Mesendoderm (in vitro differentiated cells): Measurements from ENCODE around the gene TRIM32.
"Not testable (repeated sequence)": the region's sequence is repeated elsewhere in the genome, so short reads cannot be mapped to it uniquely, and the experiment has no call there.

Experiments
- DNase-seq: peaks from one replicate; pipeline ENCODE4 v3.0.0; 2013
- H2AK5ac ChIP-seq: 2 replicates; pipeline ENCODE4 v1.6.1; 2013; ENCODE audit warnings: low read length, inconsistent platforms
- H2BK120ac ChIP-seq: 2 replicates; pipeline ENCODE4 v1.6.1; 2013; ENCODE audit warnings: low read depth, mild to moderate bottlenecking, low read length, moderate library complexity, mixed read lengths
- H2BK15ac ChIP-seq: replicated peaks from 2 replicates; pipeline ENCODE4 v1.6.1; 2013; ENCODE audit warnings: low read depth, mild to moderate bottlenecking, moderate library complexity
- H2BK5ac ChIP-seq: 2 replicates; pipeline ENCODE4 v1.6.1; 2013; ENCODE audit warnings: low read length, inconsistent platforms
- H3K18ac ChIP-seq: 2 replicates; pipeline ENCODE4 v1.6.1; 2013; ENCODE audit warnings: mild to moderate bottlenecking, low read length, mixed read lengths
- H3K23ac ChIP-seq: one replicate; pipeline ENCODE4 v1.6.1; 2013; ENCODE audit warnings: low read length
- H3K27ac ChIP-seq: 2 replicates; pipeline ENCODE4 v1.5.1; 2013; ENCODE audit warnings: low read depth, mild to moderate bottlenecking, inconsistent platforms, low read length, moderate library complexity
- H3K27me3 ChIP-seq: 2 replicates; pipeline ENCODE4 v1.6.1; 2013; ENCODE audit warnings: low read length, control low read depth, mild to moderate bottlenecking, inconsistent platforms; ENCODE audit not compliant: insufficient read depth, poor library complexity
- H3K36me3 ChIP-seq: 2 replicates; pipeline ENCODE4 v1.6.1; 2013; ENCODE audit warnings: low read length, inconsistent platforms; ENCODE audit not compliant: control insufficient read depth, insufficient read depth
- H3K4ac ChIP-seq: one replicate; pipeline ENCODE4 v1.6.1; 2013; ENCODE audit warnings: low read depth, mild to moderate bottlenecking, low read length, moderate library complexity
- H3K4me1 ChIP-seq: 2 replicates; pipeline ENCODE4 v1.6.1; 2013; ENCODE audit warnings: low read depth, low read length, inconsistent platforms; ENCODE audit not compliant: control insufficient read depth
- H3K4me2 ChIP-seq: 2 replicates; pipeline ENCODE4 v1.6.1; 2013; ENCODE audit warnings: low read length
- H3K4me3 ChIP-seq: 2 replicates; pipeline ENCODE4 v1.5.1; 2013; ENCODE audit warnings: mild to moderate bottlenecking, low read length
- H3K56ac ChIP-seq: one replicate; pipeline ENCODE4 v1.6.1; 2013; ENCODE audit warnings: low read length
- H3K79me1 ChIP-seq: 2 replicates; pipeline ENCODE4 v1.6.1; 2013; ENCODE audit warnings: low read length, inconsistent platforms
- H3K79me2 ChIP-seq: 2 replicates; pipeline ENCODE4 v1.6.1; 2013; ENCODE audit warnings: mild to moderate bottlenecking, low read length; ENCODE audit not compliant: control insufficient read depth, insufficient read depth
- H3K9ac ChIP-seq: 2 replicates; pipeline ENCODE4 v1.6.1; 2013; ENCODE audit warnings: low read length, inconsistent platforms
- H4K5ac ChIP-seq: one replicate; pipeline ENCODE4 v1.6.1; 2013; ENCODE audit warnings: low read length
- H4K8ac ChIP-seq: one replicate; pipeline ENCODE4 v1.6.1; 2013; ENCODE audit warnings: low read depth, mild to moderate bottlenecking, control low read depth, low read length, moderate library complexity
- WGBS: extraction: QIAGEN DNeasy Blood & Tissue Kit; methylation state at CpG from one replicate; pipeline ENCODE4 v1.1.7; 2013; ENCODE audit warnings: low lambda C conversion rate, missing lambda C conversion rate; ENCODE audit not compliant: insufficient coverage; ENCODE audit errors: extremely low coverage; 5-methylcytosine and 5-hydroxymethylcytosine counted together

The TRIM32 gene

DNA sequence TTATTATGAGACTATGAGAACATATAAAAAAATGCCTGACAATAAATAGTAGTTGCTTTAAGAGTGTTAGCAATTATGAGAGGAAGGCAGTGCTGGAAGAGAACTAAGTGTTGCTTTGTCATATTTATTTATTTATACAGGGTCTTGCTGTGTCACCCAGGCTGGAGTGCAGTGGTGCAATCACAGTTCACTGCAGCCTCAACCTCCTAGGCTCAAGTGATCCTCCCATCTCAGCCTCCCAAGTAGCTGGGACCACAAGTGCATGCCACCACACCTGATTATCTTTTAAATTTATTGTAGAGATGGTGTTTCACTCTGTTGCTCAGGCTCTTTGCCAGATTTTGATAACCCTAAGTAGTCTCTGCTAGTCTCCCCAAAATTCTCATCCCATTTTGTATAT is 3.7 kb downstream of the TRIM32 start:
- not testable (repeated sequence) for H4K8ac ChIP-seq, H3K18ac ChIP-seq, DNase-seq, H3K4me2 ChIP-seq, H3K56ac ChIP-seq, H3K27me3 ChIP-seq, H3K79me2 ChIP-seq, H4K5ac ChIP-seq, H2BK120ac ChIP-seq, H3K4me3 ChIP-seq, H3K4me1 ChIP-seq, H3K36me3 ChIP-seq, H3K4ac ChIP-seq, H2AK5ac ChIP-seq, H3K9ac ChIP-seq, H3K27ac ChIP-seq, H2BK15ac ChIP-seq, H3K23ac ChIP-seq, H2BK5ac ChIP-seq
- H3K79me1 ChIP-seq, result peaks cover 13% of the 10 kb centered on the region

- H3K36me3 ChIP-seq, result no peaks in the 10 kb centered on the region
- H3K27ac ChIP-seq, result no peak overlapping the region
- peaks cover 6% of the 10 kb centered on the region for H3K4me1 ChIP-seq
- H3K27me3 ChIP-seq, result no peaks in the 10 kb centered on the region
- H2AK5ac ChIP-seq, result no peak overlapping the region
- no peak overlapping the region for H3K56ac ChIP-seq
- no peak overlapping the region for H3K4me2 ChIP-seq
- no peak overlapping the region for H4K8ac ChIP-seq
- no peak overlapping the region for H4K5ac ChIP-seq
- H3K79me2 ChIP-seq, result peaks cover 6% of the 10 kb centered on the region
- WGBS, result no CpG with 5 or more reads among the region's 3 CpGs
- no peak overlapping the region for H2BK5ac ChIP-seq
- H3K4ac ChIP-seq, result no peak overlapping the region
- no peak for DNase-seq
- no peak overlapping the region for H2BK15ac ChIP-seq
- no peak overlapping the region for H3K9ac ChIP-seq
- no peak overlapping the region for H2BK120ac ChIP-seq
- peaks cover 13% of the 10 kb centered on the region for H3K79me1 ChIP-seq
- H3K18ac ChIP-seq, result no peak overlapping the region
- no peak overlapping the region for H3K23ac ChIP-seq
- no peak overlapping the region for H3K4me3 ChIP-seq
Measured at GRCh38 chr9:116691607-116692006, 4.5 kb downstream of the TRIM32 start.

DNA sequence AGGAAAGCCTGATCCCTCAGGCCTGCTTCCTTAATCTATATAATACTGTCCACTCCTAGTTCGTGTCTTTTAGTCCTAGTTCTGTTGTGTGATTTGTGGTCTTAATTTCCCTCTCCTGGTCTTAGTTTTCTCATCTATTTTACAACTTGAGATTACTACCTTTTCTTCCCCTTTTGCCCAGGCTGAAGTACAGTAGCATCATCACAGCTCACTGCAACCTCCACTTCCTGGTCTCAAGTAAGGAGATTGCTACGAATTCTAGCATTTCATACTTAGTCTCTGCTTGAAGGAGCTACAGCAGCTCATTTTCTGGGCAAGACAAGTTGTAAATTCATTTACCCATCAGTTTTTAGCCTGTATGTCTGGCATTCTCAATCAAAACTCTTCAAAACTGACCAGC is 5.5 kb downstream of the TRIM32 start:
- Histone ChIP-seq H3K9ac (no peak overlapping the region), H2BK120ac (no peak overlapping the region), H3K4me3 (no peak overlapping the region), H3K4me2 (no peak overlapping the region), H3K56ac (no peak overlapping the region), H3K4ac (no peak overlapping the region), H2AK5ac (no peak overlapping the region), H3K79me1 (peaks cover 12% of the 10 kb centered on the region), H3K36me3 (no peaks in the 10 kb centered on the region), H3K4me1 (peaks cover 6% of the 10 kb centered on the region), H3K18ac (no peak overlapping the region), H3K79me2 (peaks cover 6% of the 10 kb centered on the region), H3K27me3 (no peaks in the 10 kb centered on the region), H3K27ac (no peak overlapping the region), H4K8ac (no peak overlapping the region), H3K23ac (no peak overlapping the region), H4K5ac (no peak overlapping the region), H2BK5ac (no peak overlapping the region), H2BK15ac (no peak overlapping the region)
- no peak for DNase-seq
- no CpG with 5 or more reads among the region's 2 CpGs for WGBS

GRCh38 chr9:116693233-116693731 is 6.2 kb downstream of the TRIM32 start:
- Histone ChIP-seq H3K4me1 (no peaks in the 10 kb centered on the region), H3K79me2 (peaks cover 2% of the 10 kb centered on the region), H2BK5ac (no peak overlapping the region), H4K8ac (no peak overlapping the region), H3K4me3 (no peak overlapping the region), H2AK5ac (no peak overlapping the region), H3K79me1 (peaks cover 7% of the 10 kb centered on the region), H4K5ac (no peak overlapping the region), H3K18ac (no peak overlapping the region), H3K36me3 (no peaks in the 10 kb centered on the region), H3K4ac (no peak overlapping the region), H3K9ac (no peak overlapping the region), H2BK120ac (no peak overlapping the region), H3K56ac (no peak overlapping the region), H3K4me2 (no peak overlapping the region), H2BK15ac (no peak overlapping the region), H3K23ac (no peak overlapping the region), H3K27ac (no peak overlapping the region), H3K27me3 (no peaks in the 10 kb centered on the region)
- no peak for DNase-seq
- no CpG with 5 or more reads among the region's 2 CpGs for WGBS

GRCh38 chr9:116694785-116695291 is 7.7 kb downstream of the TRIM32 start:
- H2BK15ac ChIP-seq, result no peak overlapping the region
- H4K8ac ChIP-seq, result no peak overlapping the region
- no peak overlapping the region for H3K56ac ChIP-seq
- H3K4ac ChIP-seq, result no peak overlapping the region
- H3K4me1 ChIP-seq, result no peaks in the 10 kb centered on the region
- peaks cover 5% of the 10 kb centered on the region for H3K79me1 ChIP-seq
- no peak overlapping the region for H3K9ac ChIP-seq
- H2AK5ac ChIP-seq, result no peak overlapping the region
- no peak overlapping the region for H2BK120ac ChIP-seq
- no CpG with 5 or more reads among the region's 4 CpGs for WGBS
- H3K27ac ChIP-seq, result no peak overlapping the region
- no peak overlapping the region for H3K4me2 ChIP-seq
- H3K4me3 ChIP-seq, result no peak overlapping the region
- no peak overlapping the region for H3K18ac ChIP-seq
- no peaks in the 10 kb centered on the region for H3K27me3 ChIP-seq
- H3K23ac ChIP-seq, result no peak overlapping the region
- H3K36me3 ChIP-seq, result no peaks in the 10 kb centered on the region
- no peaks in the 10 kb centered on the region for H3K79me2 ChIP-seq
- no peak overlapping the region for H2BK5ac ChIP-seq
- no peak overlapping the region for H4K5ac ChIP-seq
- DNase-seq, result no peak

DNA sequence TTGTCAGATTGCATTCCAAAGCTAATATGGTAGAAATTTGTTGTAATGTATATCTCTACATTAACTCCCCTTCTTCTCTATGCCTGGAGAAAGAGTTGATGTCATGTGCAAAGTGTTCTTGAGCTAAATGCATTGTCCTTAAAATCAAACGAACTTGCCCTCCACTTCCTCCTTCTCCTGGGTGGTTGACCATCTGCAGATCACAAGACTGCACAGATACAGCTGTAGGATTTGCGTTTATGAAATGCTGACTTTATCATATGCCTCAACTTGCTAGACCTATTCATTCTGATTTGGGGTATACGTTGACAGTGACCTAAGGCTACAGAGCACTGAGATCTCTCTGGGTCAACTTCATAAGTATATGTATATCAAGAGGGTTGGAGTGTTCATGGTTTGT is 8.3 kb downstream of the TRIM32 start:
- H2BK15ac ChIP-seq, result no peak overlapping the region
- DNase-seq, result no peak
- H2AK5ac ChIP-seq, result no peak overlapping the region
- H3K56ac ChIP-seq, result no peak overlapping the region
- no peak overlapping the region for H3K27ac ChIP-seq
- no peak overlapping the region for H3K18ac ChIP-seq
- H3K23ac ChIP-seq, result no peak overlapping the region
- H2BK120ac ChIP-seq, result no peak overlapping the region
- H3K4me1 ChIP-seq, result no peaks in the 10 kb centered on the region
- H3K79me2 ChIP-seq, result no peaks in the 10 kb centered on the region
- H3K4me2 ChIP-seq, result no peak overlapping the region
- WGBS, result no CpG with 5 or more reads among the region's 3 CpGs
- no peak overlapping the region for H2BK5ac ChIP-seq
- H3K4me3 ChIP-seq, result no peak overlapping the region
- no peak overlapping the region for H3K9ac ChIP-seq
- H4K8ac ChIP-seq, result no peak overlapping the region
- H3K27me3 ChIP-seq, result no peaks in the 10 kb centered on the region
- H3K36me3 ChIP-seq, result no peaks in the 10 kb centered on the region
- H4K5ac ChIP-seq, result no peak overlapping the region
- peaks cover 5% of the 10 kb centered on the region for H3K79me1 ChIP-seq
- H3K4ac ChIP-seq, result no peak overlapping the region
